GM21381 (cell line): ENCODE measurements around the gene PNN.

Source experiments
- ATAC-seq: cut with Tn5 transposase; IDR thresholded peaks from one replicate; pipeline ENCODE4 v1.9.1; 2021; ENCODE audit warnings: mild to moderate bottlenecking, moderate library complexity; ENCODE audit not compliant: unreplicated experiment

Gene PNN

GRCh38 chr14:39228509-39229221 lies 53.6 kb downstream of the PNN start:
- no peak for ATAC-seq

DNA sequence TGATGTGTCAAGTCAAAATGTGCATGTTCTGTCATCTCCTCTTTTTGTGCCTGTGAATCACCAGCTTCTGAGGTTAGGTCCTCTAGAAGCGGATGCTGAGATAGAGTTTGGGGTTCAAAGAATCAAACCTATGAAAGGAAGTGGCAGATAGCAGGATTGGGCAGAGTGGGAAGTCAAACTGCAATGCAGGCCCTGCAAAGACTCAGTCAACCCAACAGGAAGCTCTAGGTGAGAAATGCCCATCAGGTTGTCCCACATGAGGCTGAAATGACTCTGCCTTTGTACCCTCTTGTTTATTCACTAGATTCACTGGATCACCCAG lies 54.1 kb downstream of the PNN start:
- peak; percentile 82 for ATAC-seq

GRCh38 chr14:39229601-39230110 lies 54.6 kb downstream of the PNN start:
- no peak for ATAC-seq

DNA sequence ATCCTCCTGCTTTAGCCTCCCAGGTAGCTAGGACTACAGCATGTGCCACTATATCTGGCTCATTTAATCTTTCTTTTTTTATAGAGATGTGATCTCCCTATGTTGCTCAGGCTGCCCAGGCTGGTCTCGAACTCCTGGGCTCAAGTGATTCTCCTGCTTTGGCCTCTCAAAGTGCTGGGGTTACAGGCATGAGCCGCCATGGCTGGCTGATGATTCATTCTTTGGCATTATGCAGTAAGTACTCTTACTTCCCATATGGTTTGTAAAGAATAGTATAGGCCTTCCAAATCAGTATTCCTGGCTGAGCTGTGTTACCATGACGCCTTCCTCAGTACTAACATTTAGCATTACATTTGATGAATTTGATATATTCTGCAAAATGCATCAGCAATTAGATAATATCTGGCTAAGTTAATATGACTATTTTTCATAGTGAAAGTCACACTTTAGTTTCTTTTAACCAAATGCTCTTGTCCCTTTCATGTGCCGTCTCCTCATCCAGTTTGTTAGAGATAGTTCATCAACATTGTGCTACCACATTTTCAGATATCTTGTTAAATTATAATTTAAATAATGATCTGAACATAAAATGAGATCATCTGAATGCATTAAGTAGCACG lies 55.5 kb downstream of the PNN start:
- ATAC-seq: no peak

DNA sequence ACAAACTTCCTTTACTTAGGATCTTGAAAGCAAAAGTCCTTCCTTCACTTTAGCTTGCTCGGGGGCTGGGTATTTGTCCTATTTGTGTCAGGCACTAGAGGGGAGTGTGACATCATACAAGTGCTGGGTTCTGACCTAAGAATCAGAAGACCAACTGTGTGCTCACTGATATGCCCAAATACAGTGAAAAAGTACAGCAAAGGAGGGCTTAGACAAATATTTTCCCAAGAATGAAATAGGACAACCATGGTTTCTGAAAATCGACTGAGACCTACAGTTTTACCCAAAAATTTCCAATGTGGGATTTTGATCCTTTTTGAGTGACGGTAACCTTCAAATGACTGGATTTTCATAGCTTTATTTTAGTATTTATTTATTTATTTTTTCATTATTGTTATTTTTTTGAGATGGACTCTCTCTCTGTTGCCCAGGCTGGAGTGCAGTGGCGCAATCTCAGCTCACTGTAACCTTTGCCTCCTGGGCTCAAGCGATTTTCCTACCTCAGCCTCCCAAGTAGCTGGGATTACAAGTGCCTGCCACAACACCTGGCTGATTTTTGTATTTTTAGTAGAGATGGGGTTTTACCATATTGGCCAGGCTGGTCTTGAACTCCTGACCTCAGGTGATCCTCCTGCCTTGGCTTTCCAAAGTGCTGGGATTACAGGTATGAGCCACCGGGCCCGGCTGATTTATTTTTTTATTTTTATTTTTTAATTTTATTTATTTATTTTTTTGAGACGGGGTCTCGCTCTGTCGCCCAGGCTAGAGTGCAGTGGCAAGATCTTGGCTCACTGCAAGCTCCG lies 56.9 kb downstream of the PNN start:
- ATAC-seq: peak; percentile 52
